ENCODE results near the gene KCNE4. TPM values are rescaled to one million over a fixed set of nuclear protein-coding genes. Genes with fewer than 3 reads are reported as not detected.

KCNE4 gene
- total RNA-seq, 6 experiments from 2014 or later: 0.17 to 1.2 (median 1.1) TPM

GRCh38 chr2:223054193-223054781 lies 2.3 kb downstream of the KCNE4 start:
- no peak for TF ChIP-seq CTCF (IDR thresholded peaks at IDR 0.05)
- Histone ChIP-seq H3K4me3 (no peak overlapping the region), H3K27ac (peak overlapping the region in 2 of 3 donors; percentile 43 to 63), H3K4me1 (no peaks in the 10 kb centered on the region), H3K27me3 (no peaks in the 10 kb centered on the region), H3K9me3 (no peaks in the 10 kb centered on the region), H3K36me3 (no peaks in the 10 kb centered on the region)
- intact Hi-C loops (cut with DNase I): no loop called here
- WGBS (ENCODE audit: insufficient coverage, low coverage, low lambda C conversion rate, missing lambda C conversion rate): 39% methylated on average over 7 of the region's 11 CpGs
- ATAC-seq: peak in 3 of 4 donors; percentile 24 to 34 (median 29)
- no peak for DNase-seq

- ATAC-seq (no peak), DNase-seq (no peak)
- intact Hi-C loops (cut with DNase I): no loop called here
- no peak for TF ChIP-seq CTCF (IDR thresholded peaks at IDR 0.05)
- TF ChIP-seq POLR2A (IDR thresholded peaks at IDR 0.05): no peak
- Histone ChIP-seq H3K27ac (no peak overlapping the region), H3K9me3 (no peaks in the 10 kb centered on the region), H3K4me1 (no peaks in the 10 kb centered on the region), H3K36me3 (no peaks in the 10 kb centered on the region), H3K4me3 (no peak overlapping the region), H3K27me3 (no peaks in the 10 kb centered on the region)
- 30% methylated on average over 4 of the region's 4 CpGs for WGBS (ENCODE audit: insufficient coverage, low coverage, low lambda C conversion rate, missing lambda C conversion rate)
These were observed 3.1 kb downstream of the KCNE4 start for GRCh38 chr2:223055140-223055539.

- no peak for TF ChIP-seq POLR2A (IDR thresholded peaks at IDR 0.05)
- TF ChIP-seq CTCF (IDR thresholded peaks at IDR 0.05): no peak
- Histone ChIP-seq H3K4me3 (no peak overlapping the region), H3K4me1 (no peaks in the 10 kb centered on the region), H3K27me3 (no peaks in the 10 kb centered on the region), H3K27ac (peak overlapping the region in 1 of 3 donors; percentile 24), H3K9me3 (no peaks in the 10 kb centered on the region), H3K36me3 (no peaks in the 10 kb centered on the region)
- 39% methylated on average over 5 of the region's 5 CpGs for WGBS (ENCODE audit: insufficient coverage, low coverage, low lambda C conversion rate, missing lambda C conversion rate)
- ATAC-seq: no peak
- no peak for DNase-seq
- intact Hi-C loops (cut with DNase I): no loop called here
These were observed 3.8 kb downstream of the KCNE4 start for GRCh38 chr2:223055836-223056235.

GRCh38 chr2:223056701-223057418 lies 4.9 kb downstream of the KCNE4 start:
- peak overlapping the region in 1 of 3 donors; percentile 47 for H3K27ac ChIP-seq
- ATAC-seq (no peak), DNase-seq (no peak)
- intact Hi-C loops (cut with DNase I): no loop called here
- 57% methylated on average over 6 of the region's 8 CpGs for WGBS (ENCODE audit: insufficient coverage, low coverage, low lambda C conversion rate, missing lambda C conversion rate)
- H3K9me3 ChIP-seq: no peaks in the 10 kb centered on the region
- no peaks in the 10 kb centered on the region for H3K36me3 ChIP-seq
- no peaks in the 10 kb centered on the region for H3K4me1 ChIP-seq
- no peaks in the 10 kb centered on the region for H3K27me3 ChIP-seq
- TF ChIP-seq POLR2A (IDR thresholded peaks at IDR 0.05) (no peak), CTCF (IDR thresholded peaks at IDR 0.05) (no peak)
- no peak overlapping the region for H3K4me3 ChIP-seq

Data from right lobe of liver (tissue), 6 donors.